ENCODE results near the gene INPP5D.
"Not testable (repeated sequence)": the region's sequence is repeated elsewhere in the genome, so short reads cannot be mapped to it uniquely, and the experiment has no call there.

Gene INPP5D

DNA sequence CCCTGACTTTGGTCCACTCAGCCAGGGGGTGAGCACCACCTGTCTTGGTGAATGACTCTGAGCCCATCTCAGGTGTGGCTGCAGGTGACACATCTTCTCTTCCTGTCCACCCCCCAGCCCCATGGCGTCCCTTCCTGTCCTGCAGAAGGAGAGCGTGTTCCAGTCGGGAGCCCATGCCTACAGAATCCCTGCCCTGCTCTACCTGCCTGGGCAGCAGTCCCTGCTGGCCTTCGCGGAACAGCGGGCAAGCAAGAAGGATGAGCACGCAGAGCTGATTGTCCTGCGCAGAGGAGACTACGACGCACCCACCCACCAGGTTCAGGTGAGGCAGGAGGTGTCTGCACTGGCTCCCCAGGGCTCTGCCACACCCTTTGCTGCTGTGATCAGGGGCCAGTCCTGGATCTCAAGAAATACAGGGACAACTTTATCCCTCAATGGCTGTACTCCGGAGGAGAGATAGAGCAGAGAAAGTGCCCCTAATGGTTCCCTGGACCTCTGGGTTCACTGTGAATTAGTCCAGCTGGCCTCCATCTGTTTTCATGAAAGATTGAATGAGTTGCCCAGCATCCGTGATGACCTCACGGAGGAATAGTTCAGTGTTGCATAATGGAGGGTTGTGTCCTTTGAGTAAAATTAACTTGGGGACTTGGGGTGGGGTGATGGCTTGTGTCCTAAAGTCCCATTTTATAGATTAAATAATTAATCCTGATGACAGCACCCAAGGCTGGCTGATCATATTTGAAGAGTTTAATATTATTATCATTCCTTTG is 27.4 kb upstream of the INPP5D start, which contains the start of gene NEU2:
Gene NEU2, plus strand, starts transcription at position 122 of the 770 bp plus-strand sequence. Its CDS starts 0 bp downstream, at position 122.
- DNase-seq (ENCODE audit: low spot score): no peak

DNA sequence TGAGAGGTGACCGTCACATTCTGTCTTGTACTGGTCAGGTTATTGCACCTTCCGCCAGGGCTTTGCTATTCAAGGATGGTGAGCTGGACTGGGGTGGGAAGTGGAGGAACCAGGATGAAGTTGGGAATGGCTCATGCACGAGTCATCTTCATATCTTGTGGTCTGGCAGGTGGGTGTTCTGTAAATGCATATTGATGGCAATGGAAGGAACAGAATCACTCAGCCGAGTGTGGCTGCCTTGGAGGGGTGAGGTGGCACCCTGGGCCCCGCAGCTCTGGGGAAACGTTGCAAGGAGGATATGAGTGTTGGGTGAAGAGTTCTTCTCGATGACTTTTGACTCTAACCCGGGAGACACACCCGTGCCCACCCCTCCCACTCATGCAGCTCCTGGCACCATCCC is 26.5 kb upstream of the INPP5D start:
- no peak for DNase-seq (ENCODE audit: low spot score)

DNA sequence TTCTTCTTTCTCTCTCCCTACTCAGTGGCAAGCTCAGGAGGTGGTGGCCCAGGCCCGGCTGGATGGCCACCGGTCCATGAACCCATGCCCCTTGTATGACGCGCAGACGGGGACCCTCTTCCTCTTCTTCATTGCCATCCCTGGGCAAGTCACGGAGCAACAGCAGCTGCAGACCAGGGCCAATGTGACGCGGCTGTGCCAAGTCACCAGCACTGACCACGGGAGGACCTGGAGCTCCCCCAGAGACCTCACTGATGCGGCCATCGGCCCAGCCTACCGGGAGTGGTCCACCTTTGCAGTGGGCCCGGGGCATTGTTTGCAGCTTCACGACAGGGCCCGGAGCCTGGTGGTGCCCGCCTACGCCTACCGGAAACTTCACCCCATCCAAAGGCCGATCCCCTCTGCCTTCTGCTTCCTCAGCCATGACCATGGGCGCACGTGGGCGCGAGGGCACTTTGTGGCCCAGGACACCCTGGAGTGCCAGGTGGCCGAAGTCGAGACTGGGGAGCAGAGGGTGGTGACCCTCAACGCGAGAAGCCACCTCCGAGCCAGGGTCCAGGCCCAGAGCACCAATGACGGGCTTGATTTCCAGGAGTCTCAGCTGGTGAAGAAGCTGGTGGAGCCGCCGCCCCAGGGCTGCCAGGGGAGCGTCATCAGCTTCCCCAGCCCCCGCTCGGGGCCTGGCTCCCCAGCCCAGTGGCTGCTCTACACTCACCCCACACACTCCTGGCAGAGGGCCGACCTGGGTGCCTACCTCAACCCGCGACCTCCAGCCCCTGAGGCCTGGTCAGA is 25.9 kb upstream of the INPP5D start:
- DNase-seq (ENCODE audit: low spot score): no peak

DNA sequence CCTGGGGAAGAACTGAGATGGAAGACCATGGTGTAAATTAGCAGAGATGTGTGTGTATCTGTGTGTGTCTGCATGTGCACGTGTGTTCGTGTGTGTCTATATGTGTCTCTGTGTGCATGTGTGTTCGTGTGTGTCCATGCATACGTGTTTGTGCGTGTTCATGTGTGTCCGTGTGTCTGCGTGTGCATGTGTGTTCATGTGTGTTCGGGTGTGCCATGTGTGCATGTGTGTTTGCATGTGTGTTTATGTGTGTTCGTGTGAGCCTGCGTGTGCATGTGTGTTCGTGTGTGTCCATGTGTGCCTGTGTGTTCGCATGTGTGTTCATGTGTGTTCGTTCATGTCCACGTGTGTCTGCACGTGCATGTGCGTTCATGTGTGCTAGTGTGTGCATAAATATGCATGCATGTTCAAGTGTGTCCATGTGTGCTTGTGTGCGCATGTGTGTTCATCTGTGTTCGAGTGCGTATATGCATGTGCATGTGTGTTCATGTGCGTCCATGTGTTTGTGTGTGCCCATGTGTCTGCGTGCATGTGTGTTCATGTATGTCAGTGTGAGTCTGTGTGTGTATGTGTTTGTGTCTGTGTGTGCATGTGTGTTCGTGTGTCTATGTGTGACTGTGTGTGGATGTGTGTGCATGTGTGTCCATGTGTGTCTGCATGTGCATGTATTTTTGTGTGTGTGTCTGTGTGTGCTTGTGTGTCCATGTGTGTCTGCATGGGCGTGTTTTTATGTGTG is 24.5 kb upstream of the INPP5D start:
- no peak for DNase-seq (ENCODE audit: low spot score)

DNA sequence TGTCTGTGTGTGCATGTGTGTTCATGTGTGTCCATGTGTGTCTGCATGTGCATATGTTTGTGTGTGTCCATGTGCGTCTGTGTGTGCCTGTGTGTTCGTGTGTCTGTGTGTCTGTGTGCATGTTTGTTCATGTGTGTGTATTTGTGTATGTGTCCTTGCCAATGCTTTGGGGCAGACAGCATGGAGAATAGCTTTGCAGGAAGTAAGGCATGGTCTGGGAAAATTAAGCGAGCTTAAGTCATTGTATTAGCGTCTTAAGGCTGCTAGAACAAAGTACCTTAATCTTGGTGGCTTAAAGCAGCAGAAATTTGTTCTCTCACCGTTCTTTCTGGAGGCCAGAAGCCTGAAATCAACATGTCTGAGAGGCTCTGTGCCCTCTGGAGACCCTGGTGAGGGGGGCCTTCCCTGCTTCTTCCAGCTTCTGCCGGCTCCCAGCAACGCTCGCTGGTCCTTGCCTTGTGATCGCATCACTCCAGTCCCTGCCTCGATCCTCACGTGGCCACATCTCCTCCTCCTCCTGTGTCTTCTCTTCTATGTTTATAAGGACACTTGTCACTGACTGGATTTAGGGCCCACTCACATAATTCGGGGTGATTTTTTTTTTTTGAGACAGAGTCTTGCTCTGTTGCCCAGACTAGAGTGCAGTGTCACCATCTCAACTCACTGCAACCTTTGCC is 23.8 kb upstream of the INPP5D start:
- no peak for DNase-seq (ENCODE audit: low spot score)

DNA sequence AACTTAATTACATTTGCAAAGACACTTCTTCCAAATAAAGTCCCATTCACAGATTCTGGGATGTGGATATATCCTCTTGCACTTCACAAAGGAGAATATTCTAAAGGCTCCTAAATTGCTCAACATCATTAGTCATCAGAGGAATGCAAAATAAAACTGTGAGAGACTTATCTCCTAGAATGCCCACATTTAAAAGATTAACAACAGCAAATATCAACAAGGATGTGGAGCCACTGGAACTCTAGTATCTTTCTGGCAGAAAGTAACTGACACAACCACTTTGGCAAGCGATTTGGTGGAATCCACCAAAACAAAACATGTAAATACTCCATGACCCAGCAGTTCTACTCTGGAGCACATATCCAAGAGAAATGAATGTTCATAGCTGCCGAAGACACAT is 23.1 kb upstream of the INPP5D start:
- no peak for DNase-seq (ENCODE audit: low spot score)

DNA sequence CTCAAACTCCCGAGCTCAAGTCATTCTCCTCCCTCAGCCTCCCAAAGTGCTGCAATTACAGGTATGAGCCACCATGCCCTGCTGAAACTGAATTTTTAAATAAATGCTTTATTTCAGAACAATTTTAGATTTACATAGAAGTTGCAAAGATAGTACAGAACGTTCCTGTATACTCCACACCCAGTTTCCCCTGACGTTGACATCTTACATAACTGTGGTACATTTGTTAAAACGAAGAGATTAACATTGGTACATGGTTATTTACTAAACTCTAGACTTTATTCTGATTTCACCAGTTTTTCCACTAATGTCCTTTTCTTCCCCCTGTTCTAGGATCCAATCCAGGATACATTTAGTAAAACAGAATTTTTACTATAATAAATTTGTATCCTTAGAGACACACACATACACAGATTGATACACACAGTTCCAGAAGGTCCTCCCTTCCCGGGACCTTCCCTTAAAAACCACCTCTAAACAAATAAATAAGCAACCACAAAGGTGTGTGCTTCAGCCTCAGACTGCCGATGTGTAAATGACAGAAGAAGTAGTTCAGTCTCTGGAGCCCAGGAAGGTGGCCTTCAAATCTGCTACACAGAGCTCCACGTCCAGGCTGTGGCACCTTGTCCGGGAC is 20.8 kb upstream of the INPP5D start:
- DNase-seq (ENCODE audit: low spot score): no peak

DNA sequence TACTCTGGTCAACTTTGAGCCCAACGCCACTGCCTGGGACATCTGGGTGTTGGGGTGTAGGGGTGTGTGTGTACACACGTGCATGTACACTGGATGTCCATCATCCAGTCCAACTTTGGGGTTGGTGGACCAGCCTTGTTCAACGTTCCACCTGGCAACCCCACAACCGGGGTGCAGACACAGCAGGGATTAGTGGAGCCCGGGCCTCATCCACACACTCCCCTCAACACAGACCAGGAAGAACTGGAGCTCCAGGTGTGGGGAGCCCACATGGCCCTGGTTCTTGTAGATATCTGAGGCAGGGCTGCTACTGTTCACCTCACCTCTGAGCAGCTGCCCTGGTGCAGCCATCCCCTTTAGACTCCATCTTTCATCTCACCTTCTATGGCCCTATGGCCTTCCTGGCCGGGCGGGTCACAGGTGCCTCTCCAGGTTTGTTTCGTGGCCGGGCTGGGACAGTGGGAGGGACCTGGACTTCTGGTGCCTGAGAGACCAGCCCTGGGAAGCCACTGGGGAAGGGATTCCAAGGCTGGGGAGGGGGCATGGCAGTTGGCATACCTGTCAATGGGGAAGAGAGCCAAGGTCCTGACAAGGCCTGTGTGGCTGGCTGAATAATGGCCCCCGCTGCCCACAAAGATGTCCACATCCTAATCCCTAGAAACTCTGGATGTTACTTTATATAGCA is 20.2 kb upstream of the INPP5D start:
- no peak for DNase-seq (ENCODE audit: low spot score)

DNA sequence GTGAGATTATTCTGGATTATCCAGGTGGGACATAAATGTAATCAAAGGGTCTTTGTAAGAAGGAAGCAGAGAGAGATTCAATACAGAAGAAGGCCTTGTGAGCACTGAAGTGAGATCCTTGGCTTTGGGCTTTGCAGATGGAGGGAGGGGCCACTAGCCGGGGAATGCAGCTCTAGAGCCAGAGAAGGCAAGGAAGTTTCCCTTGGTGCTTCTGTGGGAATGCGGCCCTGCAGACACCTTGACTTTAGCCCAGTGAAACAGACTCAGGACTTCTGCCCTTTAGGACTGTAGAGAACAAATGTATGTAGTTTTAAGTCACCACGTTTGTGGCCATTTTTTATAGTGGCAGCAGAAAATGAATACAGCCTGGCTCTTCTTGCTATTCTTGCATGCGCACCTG is 19.6 kb upstream of the INPP5D start:
- no peak for DNase-seq (ENCODE audit: low spot score)

DNA sequence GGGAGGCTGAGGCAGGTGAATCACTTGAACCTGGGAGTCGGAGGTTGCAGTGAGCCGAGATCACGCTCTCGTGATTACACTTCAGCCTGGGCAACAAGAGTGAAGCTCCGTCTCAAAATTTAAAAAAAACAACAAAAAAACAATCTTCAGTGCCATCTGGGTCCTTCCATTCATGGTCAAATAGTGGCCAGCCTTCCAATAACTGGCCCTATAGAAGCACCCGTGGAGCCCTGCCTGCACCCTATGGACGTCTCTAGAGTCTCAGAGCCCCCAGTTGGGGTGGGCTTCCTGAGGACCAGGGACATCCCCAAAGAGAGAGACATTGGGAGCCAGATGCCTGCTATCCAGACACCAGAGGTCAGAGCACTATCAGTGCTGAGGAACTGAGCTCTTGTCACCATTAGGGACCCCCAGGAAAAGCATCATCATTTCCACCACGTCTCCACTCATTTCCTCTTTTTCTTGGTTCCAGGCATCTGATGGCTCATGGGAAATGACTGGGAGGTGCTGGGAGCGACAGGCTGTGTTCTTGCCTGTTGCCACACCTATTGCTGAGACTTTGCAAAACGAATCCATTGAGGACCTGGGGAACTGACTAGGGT is 18.3 kb upstream of the INPP5D start:
- no peak for DNase-seq (ENCODE audit: low spot score)

DNA sequence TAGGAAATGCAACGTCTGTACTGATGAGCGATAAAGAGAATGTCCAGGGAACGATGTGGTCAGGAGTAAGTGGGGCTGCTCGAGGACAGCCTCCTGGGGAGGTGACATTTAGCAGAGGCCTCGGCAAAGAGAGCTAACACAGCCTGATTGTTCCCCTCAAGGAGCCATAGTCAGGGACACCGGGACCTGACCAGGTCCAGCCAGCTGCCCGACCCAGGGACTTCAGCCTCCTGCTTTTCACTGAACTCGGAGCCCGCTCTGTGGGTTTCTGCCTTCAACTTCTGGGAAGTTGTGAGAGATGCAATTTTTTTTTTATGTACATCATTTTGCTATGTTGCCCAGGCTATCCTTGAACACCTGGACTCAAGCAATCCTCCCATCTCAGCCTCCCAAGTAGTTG is 17.6 kb upstream of the INPP5D start:
- DNase-seq (ENCODE audit: low spot score): no peak

DNA sequence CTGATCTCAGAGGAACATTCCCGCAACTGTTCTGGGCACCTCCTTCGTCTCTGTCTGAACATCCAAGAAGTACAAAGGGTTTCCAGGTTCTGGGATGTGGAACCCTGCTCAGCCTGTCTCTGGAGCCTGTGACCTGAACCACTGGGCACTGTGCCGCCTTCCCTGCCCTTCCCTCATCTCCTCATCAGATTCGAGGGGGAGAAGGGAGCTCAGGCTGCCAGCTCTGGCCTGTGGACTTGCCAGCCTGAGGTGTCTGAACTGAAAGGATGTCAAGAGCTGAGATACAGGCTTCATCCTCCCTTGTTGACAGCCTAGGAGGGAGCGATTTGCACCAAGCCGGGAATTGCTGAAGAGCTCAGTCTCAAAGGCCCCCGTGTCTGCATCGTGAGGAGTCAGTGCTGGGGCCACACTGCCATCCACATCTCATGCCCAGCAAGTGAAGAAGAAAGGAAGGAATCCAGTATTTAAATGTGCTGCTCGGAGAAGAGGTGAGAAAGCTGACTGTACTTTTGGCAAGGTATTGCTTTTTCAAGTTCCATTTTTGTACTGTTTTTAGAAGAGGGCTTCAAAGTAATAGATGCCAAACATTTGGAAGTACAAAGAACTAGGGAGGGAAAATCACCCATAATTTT is 15.1 kb upstream of the INPP5D start:
- DNase-seq (ENCODE audit: low spot score): no peak

DNA sequence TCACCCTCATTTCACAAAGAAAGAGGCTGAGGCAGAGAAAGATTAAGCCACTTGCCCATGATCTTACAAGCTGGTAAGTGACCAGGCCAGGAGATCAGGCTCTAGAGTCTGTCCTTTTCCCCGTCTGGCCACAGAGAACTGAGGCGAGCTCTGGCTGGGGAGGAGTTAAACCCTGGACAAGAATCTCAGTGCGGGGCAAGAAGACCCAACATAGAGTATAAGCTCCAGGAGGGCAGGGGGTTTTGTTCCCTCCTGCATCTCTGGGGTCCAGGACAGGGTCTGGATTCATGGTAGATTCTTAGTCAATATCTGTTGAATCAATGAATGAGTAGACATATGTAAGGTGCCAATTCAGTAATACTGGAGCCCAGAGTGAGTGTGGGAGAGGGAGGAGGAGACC is 12.9 kb upstream of the INPP5D start:
- no peak for DNase-seq (ENCODE audit: low spot score)

DNA sequence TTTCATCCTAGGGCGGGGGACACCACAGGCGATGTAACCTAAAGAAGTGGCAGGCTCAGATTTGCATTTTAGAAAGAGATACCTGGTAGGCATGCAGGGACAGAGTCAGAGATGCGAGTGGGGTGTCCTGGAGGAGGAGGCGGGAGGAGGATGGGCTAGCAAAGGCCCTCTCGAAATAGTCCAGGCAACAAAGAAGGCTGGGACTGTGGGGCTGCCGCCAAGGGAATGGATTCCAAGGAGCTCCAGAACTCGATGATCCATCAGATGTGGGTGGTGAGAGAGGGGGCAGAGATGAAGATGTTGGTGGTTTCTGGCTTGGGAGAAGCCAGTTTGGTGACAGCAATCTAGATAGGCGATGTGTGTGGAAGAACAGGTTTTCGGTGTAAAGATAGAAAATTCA is 12.5 kb upstream of the INPP5D start:
- DNase-seq (ENCODE audit: low spot score): no peak

DNA sequence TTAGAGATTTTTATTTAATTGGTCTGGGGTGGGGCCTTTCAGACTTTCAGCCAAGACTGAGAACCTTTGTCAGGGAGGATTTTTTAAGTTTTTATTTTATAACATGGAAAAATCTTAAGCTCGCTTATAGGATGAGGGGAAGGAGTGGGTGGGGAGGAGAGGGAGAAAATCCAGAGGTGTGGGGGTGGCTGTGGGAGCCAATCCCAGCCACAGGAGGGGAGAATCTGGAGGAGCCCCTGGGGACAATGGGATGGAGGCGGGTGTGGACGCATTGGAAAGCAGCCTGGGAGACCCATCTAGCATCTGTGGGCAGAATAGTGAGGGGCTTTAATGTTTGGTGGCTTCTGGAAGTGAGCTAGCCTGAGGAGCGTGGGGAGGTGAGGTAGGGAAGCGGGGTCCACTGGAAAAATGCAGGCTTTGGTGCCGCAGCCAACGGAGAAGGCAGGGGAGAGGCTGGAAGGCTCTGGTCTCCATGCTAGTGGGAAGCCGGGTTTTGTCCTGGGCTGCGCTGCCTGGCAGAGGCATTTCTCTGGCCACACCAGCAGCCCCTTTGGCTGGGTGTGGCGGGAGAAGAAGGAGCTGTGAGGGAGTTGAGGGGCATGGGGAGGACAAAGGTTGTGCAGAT is 11.5 kb upstream of the INPP5D start:
- no peak for DNase-seq (ENCODE audit: low spot score)

DNA sequence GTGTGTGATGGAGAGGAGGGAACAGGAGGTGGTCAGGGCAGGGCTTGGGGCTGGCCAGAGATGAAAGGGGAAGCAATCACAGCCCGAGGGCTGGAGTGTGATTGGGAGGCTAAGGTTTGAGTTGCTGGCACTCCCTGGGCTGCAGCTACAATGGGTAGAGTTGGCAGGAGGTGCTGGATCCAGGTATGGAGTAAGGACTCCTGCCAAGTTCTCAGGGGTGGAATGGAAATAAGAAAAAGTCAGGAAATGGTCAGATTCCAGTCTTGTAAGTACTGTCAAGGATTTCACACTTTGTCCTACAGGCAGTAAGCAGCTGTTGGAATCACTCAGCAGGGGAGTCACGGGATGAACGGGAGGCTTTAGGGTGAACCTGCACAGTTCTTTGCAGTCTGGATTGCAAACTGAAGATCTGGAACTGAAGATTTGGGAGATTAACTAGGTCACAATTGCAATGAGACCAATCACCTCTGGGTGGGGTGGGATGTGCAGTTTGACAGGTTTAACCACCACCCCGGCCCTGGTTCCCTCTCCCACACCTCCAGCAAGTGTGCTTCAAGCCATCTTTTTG is 10.9 kb upstream of the INPP5D start:
- DNase-seq (ENCODE audit: low spot score): no peak

DNA sequence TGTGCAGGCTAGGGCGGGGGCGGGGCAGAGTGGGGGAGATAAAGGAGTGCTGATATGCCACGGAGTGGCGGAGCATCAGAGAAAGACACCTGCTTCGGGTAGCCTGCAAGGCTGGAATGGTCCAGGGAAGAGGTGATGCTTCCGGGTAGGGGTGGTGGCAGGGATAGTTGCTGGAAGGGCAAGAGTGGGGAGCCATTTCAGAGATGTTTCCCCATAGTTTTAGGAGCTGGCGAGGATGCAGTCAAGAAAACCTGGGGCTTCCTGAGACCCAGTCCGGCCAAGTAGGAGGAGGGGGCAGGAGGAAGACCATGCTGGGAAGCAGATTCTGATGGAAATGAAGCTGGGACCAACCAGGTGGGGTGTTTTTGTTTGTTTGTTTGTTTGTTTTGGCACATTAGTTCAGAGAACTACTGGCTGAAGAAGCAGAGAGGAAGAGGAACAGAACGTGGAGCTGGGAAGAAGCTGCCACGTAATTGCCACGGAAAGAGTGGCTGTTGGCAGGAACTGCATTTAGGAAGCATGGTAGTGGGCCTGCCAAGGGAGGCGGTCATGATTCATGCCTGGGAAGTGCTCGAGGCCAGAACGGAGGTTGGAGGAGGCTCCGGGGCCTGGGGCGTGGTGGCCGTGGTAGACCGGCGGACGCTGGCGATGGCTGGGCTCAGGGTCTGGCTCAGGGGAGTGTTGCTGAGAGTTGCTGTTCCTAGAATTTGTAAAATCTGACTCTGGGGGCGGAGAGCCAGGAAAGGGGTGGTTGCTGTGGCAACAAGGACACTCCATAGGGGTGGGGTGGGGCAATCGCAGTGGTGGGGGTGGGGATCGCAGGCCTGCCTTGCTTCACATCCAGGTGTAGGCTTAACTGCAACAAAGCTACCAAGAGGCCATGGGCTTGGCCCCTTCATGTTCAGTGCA is 8.6 kb upstream of the INPP5D start:
- DNase-seq (ENCODE audit: low spot score): no peak

DNA sequence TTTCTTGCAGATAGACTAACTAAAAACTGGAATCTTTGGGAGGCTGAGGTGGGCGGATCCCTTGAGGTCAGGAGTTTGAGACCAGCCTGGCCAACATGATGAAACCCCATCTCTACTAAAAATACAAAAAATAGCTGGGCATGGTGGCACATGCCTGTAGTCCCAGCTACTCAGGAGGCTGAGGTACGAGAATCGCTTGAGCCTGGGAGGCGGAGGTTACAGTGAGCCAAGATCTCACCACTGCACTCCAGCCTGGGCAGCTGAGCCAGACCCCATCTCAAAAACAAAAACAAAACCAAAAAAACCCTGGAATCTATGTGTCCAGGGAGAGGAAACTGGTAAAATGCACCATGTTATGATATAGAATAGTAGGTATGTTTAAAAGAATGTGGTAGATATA is 7.6 kb upstream of the INPP5D start:
- DNase-seq (ENCODE audit: low spot score): not testable (repeated sequence)

Measured in CD4-positive, alpha-beta T cell treated with Interleukin-15 for 4 hours (primary cell).